Measurements from ENCODE around the gene NDUFAF5.

The NDUFAF5 gene

GRCh38 chr20:13841206-13841605 lies 56.4 kb downstream of the NDUFAF5 start:
- H3K4me3 ChIP-seq (ENCODE audit: low read depth, low read length), result no peak overlapping the region
- TF ChIP-seq CTCF (IDR thresholded peaks at IDR 0.05; ENCODE audit: low read depth, low read length), result no peak

- no peak overlapping the region for H3K4me3 ChIP-seq (ENCODE audit: low read depth, low read length)
- TF ChIP-seq CTCF (IDR thresholded peaks at IDR 0.05; ENCODE audit: low read depth, low read length), result no peak
Observed at GRCh38 chr20:13844296-13844695, 59.5 kb downstream of the NDUFAF5 start.

GRCh38 chr20:13851279-13851678 lies 66.5 kb downstream of the NDUFAF5 start:
- no peak for TF ChIP-seq CTCF (IDR thresholded peaks at IDR 0.05; ENCODE audit: low read depth, low read length)

GRCh38 chr20:13852306-13852705 lies 67.5 kb downstream of the NDUFAF5 start:
- H3K4me3 ChIP-seq (ENCODE audit: low read depth, low read length), result no peak overlapping the region
- no peak for TF ChIP-seq CTCF (IDR thresholded peaks at IDR 0.05; ENCODE audit: low read depth, low read length)

More at GRCh38 chr20:13851279-13851678, 66.5 kb downstream of the NDUFAF5 start:
- H3K4me3 ChIP-seq (ENCODE audit: low read depth, low read length), result no peak overlapping the region

GRCh38 chr20:13855613-13856012 lies 70.8 kb downstream of the NDUFAF5 start:
- TF ChIP-seq CTCF (IDR thresholded peaks at IDR 0.05; ENCODE audit: low read depth, low read length), result no peak

GRCh38 chr20:13856354-13856753 lies 71.5 kb downstream of the NDUFAF5 start:
- no peak for TF ChIP-seq CTCF (IDR thresholded peaks at IDR 0.05; ENCODE audit: low read depth, low read length)

More at GRCh38 chr20:13855613-13856012, 70.8 kb downstream of the NDUFAF5 start:
- H3K4me3 ChIP-seq (ENCODE audit: low read depth, low read length), result no peak overlapping the region

GRCh38 chr20:13857304-13857703 lies 72.5 kb downstream of the NDUFAF5 start:
- H3K4me3 ChIP-seq (ENCODE audit: low read depth, low read length), result no peak overlapping the region
- no peak for TF ChIP-seq CTCF (IDR thresholded peaks at IDR 0.05; ENCODE audit: low read depth, low read length)

More at GRCh38 chr20:13856354-13856753, 71.5 kb downstream of the NDUFAF5 start:
- H3K4me3 ChIP-seq (ENCODE audit: low read depth, low read length), result no peak overlapping the region

Data from WI38 (cell line).